SK-N-MC (cell line): ENCODE measurements around the gene EPB41.

Source experiments
- DNase-seq: peaks from one replicate; pipeline ENCODE4 v3.0.0-alpha.2; 2011; ENCODE audit warnings: low read depth, low spot score
- H3K27ac ChIP-seq: fragments of 200-600 bp; sonication (generic); 2 replicates; pipeline ENCODE4 v1.5.1; 2016; ENCODE audit warnings: mixed run types
- H3K36me3 ChIP-seq: fragments of 200-600 bp; sonication (generic); 2 replicates; pipeline ENCODE4 v1.6.1; 2017; ENCODE audit warnings: antibody characterized with exemption, low read length, mixed read lengths; ENCODE audit not compliant: insufficient read depth
- H3K4me3 ChIP-seq: fragments of 200-600 bp; sonication (generic); 2 replicates; pipeline ENCODE4 v1.5.1; 2016
- H3K9ac ChIP-seq: fragments of 200-600 bp; sonication (generic); 2 replicates; pipeline ENCODE4 v1.8.0; 2017; ENCODE audit warnings: mixed run types, mixed read lengths; ENCODE audit not compliant: insufficient read length
- H3K9me3 ChIP-seq: fragments of 200-600 bp; sonication (generic); 2 replicates; pipeline ENCODE4 v1.6.1; 2017; ENCODE audit warnings: low read depth, mild to moderate bottlenecking, antibody characterized with exemption, low read length, moderate library complexity, mixed read lengths
- EZH2 ChIP-seq: fragments of 200-600 bp; sonication (generic); IDR thresholded peaks from one replicate; pipeline ENCODE4 v1.6.1; 2017; ENCODE audit warnings: antibody characterized with exemption
- FOXP2 ChIP-seq: optimal IDR thresholded peaks from 2 replicates; pipeline ENCODE3; 2011; ENCODE audit warnings: mild to moderate bottlenecking, moderate library complexity; ENCODE audit not compliant: insufficient read depth; ENCODE audit errors: extremely low read length, control extremely low read depth
- POLR2AphosphoS5 ChIP-seq: IDR thresholded peaks from 2 replicates; pipeline ENCODE4 v1.6.1; 2012; ENCODE audit warnings: mild to moderate bottlenecking, low read depth, low read length, borderline replicate concordance

Gene EPB41

GRCh38 chr1:28888915-28889314, 25.5 kb upstream of the EPB41 start:
- H3K36me3 ChIP-seq = peaks cover 6% of the 10 kb centered on the region
- TF ChIP-seq POLR2AphosphoS5 = no peak
- no peak for TF ChIP-seq FOXP2
- TF ChIP-seq EZH2 = no peak
- H3K9me3 ChIP-seq = no peaks in the 10 kb centered on the region
- H3K4me3 ChIP-seq = peak overlapping the region; percentile 30; the same call in 1 of the 2 replicates
- DNase-seq = no peak
- no peak overlapping the region for H3K9ac ChIP-seq
- H3K27ac ChIP-seq = no peak overlapping the region

DNA sequence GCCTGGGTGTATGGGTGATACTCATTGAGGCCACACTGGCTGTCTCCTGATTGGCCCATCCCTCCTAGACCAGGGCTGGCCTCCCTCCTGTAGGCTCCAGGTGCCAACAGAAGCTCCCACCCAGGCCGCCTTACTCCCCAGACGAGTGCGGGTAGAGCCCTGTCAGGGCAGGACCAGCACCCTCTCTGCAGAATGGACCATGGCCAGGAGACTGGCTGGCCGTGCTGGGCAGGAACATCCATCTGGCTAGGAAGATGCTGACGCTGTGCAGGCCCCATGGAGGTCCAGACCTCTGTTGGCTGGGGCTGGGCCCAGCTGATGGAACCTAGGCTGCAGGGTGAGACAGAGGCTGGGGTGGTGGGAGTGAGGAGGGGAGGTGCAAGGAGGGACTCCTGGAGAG, 25.0 kb upstream of the EPB41 start:
- TF ChIP-seq EZH2 (no peak), POLR2AphosphoS5 (no peak), FOXP2 (no peak)
- no peak overlapping the region for H3K27ac ChIP-seq
- H3K9ac ChIP-seq = no peak overlapping the region
- no peaks in the 10 kb centered on the region for H3K9me3 ChIP-seq
- no peak for DNase-seq
- H3K4me3 ChIP-seq = no peak overlapping the region
- H3K36me3 ChIP-seq = peaks cover 10% of the 10 kb centered on the region

DNA sequence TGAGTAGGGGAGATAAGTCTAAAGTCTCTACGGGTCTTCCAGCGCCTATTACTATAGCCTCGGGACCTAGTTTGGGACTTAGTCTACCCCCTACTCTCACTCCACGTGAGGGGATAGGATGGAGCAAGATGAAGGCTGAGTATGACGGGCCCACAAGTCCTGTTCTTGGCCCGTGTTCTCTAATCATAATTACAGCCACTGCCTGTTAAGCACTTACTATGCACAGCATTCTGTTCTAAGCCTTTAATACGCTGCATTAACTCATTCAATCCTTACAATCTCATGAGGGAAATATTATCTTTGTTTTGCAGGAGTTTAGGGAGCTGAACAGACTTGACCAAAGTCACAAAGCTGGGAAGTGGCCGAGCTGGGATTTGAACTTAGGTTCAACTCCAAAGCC, 23.9 kb upstream of the EPB41 start:
- no peak overlapping the region for H3K27ac ChIP-seq
- H3K36me3 ChIP-seq = peaks cover 16% of the 10 kb centered on the region
- DNase-seq = no peak
- no peak overlapping the region for H3K4me3 ChIP-seq
- no peaks in the 10 kb centered on the region for H3K9me3 ChIP-seq
- TF ChIP-seq POLR2AphosphoS5 = no peak
- no peak overlapping the region for H3K9ac ChIP-seq

- no peak for DNase-seq
- H3K4me3 ChIP-seq = no peak overlapping the region
- H3K36me3 ChIP-seq = peaks cover 18% of the 10 kb centered on the region
- no peaks in the 10 kb centered on the region for H3K9me3 ChIP-seq
- H3K9ac ChIP-seq = no peak overlapping the region
- no peak overlapping the region for H3K27ac ChIP-seq
- TF ChIP-seq POLR2AphosphoS5 = no peak
- no peak for TF ChIP-seq FOXP2
- no peak for TF ChIP-seq EZH2
Measured at GRCh38 chr1:28890836-28891235, 23.5 kb upstream of the EPB41 start.

DNA sequence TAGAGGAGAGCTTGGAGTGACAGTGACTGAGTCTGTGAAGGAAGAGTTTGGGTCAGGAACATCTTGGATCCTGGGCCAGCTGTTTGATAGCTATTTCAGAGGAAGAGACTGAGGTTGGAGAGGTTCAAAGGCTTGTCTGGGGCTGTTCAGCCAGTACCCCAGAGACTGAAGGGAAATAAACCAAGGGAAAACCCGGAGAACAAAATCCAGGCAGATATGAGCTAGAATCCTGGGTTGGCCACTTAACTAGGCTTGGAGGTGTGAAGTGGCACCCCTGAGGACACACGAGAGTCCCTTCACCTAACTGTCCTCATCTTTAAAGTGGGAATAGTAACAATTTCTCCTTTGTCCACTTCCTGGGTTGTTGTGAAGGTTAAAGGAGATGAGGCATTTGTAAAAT, 23.1 kb upstream of the EPB41 start:
- no peak for DNase-seq
- TF ChIP-seq POLR2AphosphoS5 (no peak), FOXP2 (no peak), EZH2 (no peak)
- Histone ChIP-seq H3K9ac (no peak overlapping the region), H3K9me3 (no peaks in the 10 kb centered on the region), H3K4me3 (no peak overlapping the region), H3K36me3 (peaks cover 19% of the 10 kb centered on the region), H3K27ac (no peak overlapping the region)

DNA sequence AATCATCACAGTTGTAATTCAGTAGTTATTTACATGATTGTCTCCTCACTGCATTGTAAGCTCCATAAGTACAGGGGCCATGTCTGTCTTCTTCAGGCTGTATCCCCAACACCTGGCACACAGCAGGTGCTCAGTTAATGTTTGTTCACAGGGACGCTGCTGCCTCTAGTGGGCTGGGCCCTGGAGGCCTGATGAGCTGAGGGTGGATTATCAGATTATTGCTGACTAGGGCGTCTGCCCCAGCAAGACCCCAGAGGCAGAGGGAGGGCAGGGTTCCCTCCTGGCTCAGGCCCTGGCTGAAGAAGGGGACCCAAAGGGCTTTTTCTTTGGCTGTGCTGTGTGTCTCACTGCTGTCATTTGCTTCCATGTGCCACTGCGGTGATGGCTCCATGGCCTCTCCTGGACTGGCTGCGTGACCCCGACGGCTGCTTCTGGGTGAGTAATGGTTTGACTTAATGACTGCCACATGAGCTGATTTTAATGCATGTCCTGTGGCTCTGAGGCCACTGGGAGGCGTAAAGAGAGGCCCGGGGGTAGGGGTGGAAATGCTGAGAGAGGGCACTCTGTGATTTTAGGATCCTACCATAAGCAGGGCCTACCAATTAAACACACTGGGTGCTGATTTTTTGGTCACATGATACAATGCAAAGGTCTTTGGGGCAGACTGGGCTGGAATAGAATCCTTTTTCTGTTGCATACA, 20.8 kb upstream of the EPB41 start:
- TF ChIP-seq POLR2AphosphoS5 (no peak), EZH2 (no peak)
- Histone ChIP-seq H3K27ac (0 out of 2 replicates have a peak overlapping the region, but pooled peaks have one; percentile 31), H3K36me3 (peaks cover 19% of the 10 kb centered on the region), H3K9ac (no peak overlapping the region), H3K9me3 (no peaks in the 10 kb centered on the region), H3K4me3 (no peak overlapping the region)
- no peak for DNase-seq

GRCh38 chr1:28894785-28895184, 19.6 kb upstream of the EPB41 start:
- H3K36me3 ChIP-seq = peaks cover 19% of the 10 kb centered on the region
- H3K27ac ChIP-seq = no peak overlapping the region
- H3K4me3 ChIP-seq = no peak overlapping the region
- DNase-seq = no peak
- no peak overlapping the region for H3K9ac ChIP-seq
- no peaks in the 10 kb centered on the region for H3K9me3 ChIP-seq
- TF ChIP-seq EZH2 (no peak), FOXP2 (no peak), POLR2AphosphoS5 (no peak)

DNA sequence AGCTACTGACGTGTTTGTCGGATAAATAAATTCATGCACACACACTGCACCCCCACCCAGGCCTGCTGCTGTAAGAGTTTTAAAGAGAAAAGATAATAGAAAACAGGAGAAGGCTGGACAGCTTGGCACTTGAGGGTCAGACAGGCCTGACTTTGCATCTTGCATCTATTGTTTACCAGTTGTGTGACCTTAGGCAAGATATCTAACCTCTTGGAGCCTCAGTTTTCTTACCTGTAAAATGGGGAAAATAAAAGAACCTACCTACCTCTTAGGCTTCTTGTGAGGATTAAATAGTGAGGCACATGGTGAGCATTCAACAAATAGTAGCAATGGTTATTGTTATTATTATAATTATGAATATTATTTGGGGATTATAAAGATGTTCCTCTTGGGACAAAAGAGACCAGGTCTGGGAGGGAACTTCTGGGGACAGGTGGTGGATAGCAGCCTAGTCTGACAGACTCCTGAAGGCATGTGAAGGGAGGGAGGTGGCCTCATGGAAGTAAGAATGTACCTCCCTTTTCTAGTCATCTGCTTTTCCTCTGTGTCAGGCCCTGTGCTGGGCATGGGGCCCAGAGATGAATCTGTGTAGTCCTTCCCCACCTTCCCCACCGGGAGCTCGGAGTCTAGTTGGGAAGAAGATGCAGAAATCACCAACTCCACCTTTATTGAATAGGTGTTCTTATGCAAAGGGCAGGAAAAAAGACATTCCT, 18.3 kb upstream of the EPB41 start:
- no peak for TF ChIP-seq FOXP2
- no peak for TF ChIP-seq EZH2
- TF ChIP-seq POLR2AphosphoS5 = no peak
- peaks cover 19% of the 10 kb centered on the region for H3K36me3 ChIP-seq
- H3K9me3 ChIP-seq = no peaks in the 10 kb centered on the region
- no peak overlapping the region for H3K27ac ChIP-seq
- H3K4me3 ChIP-seq = no peak overlapping the region
- no peak overlapping the region for H3K9ac ChIP-seq
- no peak for DNase-seq
